Measurements from ENCODE around the gene CLPTM1L.

DNA sequence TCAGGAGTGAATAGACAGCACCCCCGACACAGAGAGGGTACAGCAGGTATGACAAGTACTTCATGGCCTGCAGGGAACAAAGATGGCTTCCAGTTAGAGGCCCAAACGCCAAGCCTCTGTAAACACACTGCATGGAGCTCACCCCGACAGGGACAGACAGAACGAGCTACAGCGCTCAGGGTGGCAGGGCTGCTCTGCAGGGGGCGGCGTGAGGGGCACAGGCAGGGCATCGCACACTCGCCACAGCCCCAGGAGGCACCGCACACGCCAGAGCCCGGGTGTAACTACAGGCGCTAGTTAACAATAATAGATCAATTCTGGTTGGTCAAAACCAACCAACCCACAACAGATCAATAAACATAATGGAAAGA lies 21.1 kb downstream of the CLPTM1L start:
- TF ChIP-seq, protein P1, sequence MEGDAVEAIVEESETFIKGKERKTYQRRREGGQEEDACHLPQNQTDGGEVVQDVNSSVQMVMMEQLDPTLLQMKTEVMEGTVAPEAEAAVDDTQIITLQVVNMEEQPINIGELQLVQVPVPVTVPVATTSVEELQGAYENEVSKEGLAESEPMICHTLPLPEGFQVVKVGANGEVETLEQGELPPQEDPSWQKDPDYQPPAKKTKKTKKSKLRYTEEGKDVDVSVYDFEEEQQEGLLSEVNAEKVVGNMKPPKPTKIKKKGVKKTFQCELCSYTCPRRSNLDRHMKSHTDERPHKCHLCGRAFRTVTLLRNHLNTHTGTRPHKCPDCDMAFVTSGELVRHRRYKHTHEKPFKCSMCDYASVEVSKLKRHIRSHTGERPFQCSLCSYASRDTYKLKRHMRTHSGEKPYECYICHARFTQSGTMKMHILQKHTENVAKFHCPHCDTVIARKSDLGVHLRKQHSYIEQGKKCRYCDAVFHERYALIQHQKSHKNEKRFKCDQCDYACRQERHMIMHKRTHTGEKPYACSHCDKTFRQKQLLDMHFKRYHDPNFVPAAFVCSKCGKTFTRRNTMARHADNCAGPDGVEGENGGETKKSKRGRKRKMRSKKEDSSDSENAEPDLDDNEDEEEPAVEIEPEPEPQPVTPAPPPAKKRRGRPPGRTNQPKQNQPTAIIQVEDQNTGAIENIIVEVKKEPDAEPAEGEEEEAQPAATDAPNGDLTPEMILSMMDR (IDR thresholded peaks at IDR 0.05; ENCODE audit: poor library complexity) = no peak
- TF ChIP-seq EZH2phosphoT487 (IDR thresholded peaks at IDR 0.05; ENCODE audit: low read depth, severe bottlenecking, unreplicated experiment) (no peak), EZH2 (IDR thresholded peaks at IDR 0.05; ENCODE audit: borderline replicate concordance) (no peak)
